Measurements from ENCODE around the gene E2F7.

GRCh38 chr12:77003914-77004313 lies 61.5 kb downstream of the E2F7 start:
- TF ChIP-seq CTCF (IDR thresholded peaks at IDR 0.05; ENCODE audit: low read depth, low read length, poor library complexity, severe bottlenecking) (no peak), EZH2phosphoT487 (IDR thresholded peaks at IDR 0.05; ENCODE audit: borderline replicate concordance, low read length) (no peak)

Measured in DOHH2 (cell line).